Body of pancreas (tissue), 4 donors: ENCODE measurements around the gene SH3GLB2.

ENCODE experiments used
- CTCF ChIP-seq, 7 experiments: fragments of 450-650 bp in 4 of 7; fragments of 200-600 bp in 3 of 7; sonication (generic) in 3 of 7; IDR thresholded peaks; one replicate each; pipeline ENCODE4 v1.5.1; 2016 to 2019; ENCODE audit warnings: antibody characterized with exemption in 7 of 7
- POLR2A ChIP-seq, 3 donors: fragments of 450-650 bp; IDR thresholded peaks; one replicate each; pipeline ENCODE4 v1.6.1; 2016; ENCODE audit warnings: antibody characterized with exemption in 3 of 3, mild to moderate bottlenecking in 2 of 3

GRCh38 chr9:129008469-129008965 is 19.6 kb downstream of the SH3GLB2 start:
- TF ChIP-seq CTCF (IDR thresholded peaks at IDR 0.05) (no peak), POLR2A (IDR thresholded peaks at IDR 0.05) (no peak)
